ENCODE data around the gene KDM2B.
"Not testable (repeated sequence)": the region's sequence is repeated elsewhere in the genome, so short reads cannot be mapped to it uniquely, and the experiment has no call there.

Gene KDM2B

DNA sequence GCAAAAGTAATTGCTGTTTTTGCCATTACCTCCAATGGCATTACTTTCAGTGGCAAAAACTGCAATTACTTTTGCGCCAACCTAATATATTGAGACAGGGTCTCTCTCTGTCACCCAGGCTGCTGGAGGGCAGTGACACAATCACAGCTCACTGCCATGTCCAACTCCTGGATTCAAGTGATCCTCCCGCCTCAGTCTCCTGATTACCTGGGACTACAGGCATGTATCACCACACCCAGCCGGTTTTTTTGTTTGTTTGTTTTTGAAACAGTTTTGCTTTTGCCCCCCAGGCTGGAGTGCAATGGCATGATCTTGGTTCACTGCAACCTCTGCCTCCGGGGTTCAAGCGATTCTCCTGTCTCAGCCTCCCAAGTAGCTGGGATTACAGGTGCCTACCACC lies 15.7 kb upstream of the KDM2B start:
- no peak overlapping the region for H3K4me3 ChIP-seq
- TF ChIP-seq EZH2 (IDR thresholded peaks at IDR 0.05): no peak
- no peak for TF ChIP-seq POLR2AphosphoS5 (IDR thresholded peaks at IDR 0.05; ENCODE audit: borderline replicate concordance, low read depth, low read length)
- TF ChIP-seq FOXP2 (optimal IDR thresholded peaks at IDR 0.05; ENCODE audit: control extremely low read depth, extremely low read length, insufficient read depth): no peak
- H3K36me3 ChIP-seq (ENCODE audit: insufficient read depth, low read length): no peaks in the 10 kb centered on the region
- H3K9me3 ChIP-seq (ENCODE audit: low read depth, low read length): no peaks in the 10 kb centered on the region
- DNase-seq (ENCODE audit: low read depth, low spot score): no peak
- H3K27ac ChIP-seq: no peak overlapping the region
- no peak overlapping the region for H3K9ac ChIP-seq (ENCODE audit: insufficient read length)

- H3K9me3 ChIP-seq (ENCODE audit: low read depth, low read length): no peaks in the 10 kb centered on the region
- no peak for TF ChIP-seq POLR2AphosphoS5 (IDR thresholded peaks at IDR 0.05; ENCODE audit: borderline replicate concordance, low read depth, low read length)
- TF ChIP-seq EZH2 (IDR thresholded peaks at IDR 0.05): no peak
- no peak for TF ChIP-seq FOXP2 (optimal IDR thresholded peaks at IDR 0.05; ENCODE audit: control extremely low read depth, extremely low read length, insufficient read depth)
- no peak overlapping the region for H3K9ac ChIP-seq (ENCODE audit: insufficient read length)
- no peak overlapping the region for H3K27ac ChIP-seq
- DNase-seq (ENCODE audit: low read depth, low spot score): no peak
- no peaks in the 10 kb centered on the region for H3K36me3 ChIP-seq (ENCODE audit: insufficient read depth, low read length)
- no peak overlapping the region for H3K4me3 ChIP-seq
Observed at GRCh38 chr12:121595520-121595919, 14.7 kb upstream of the KDM2B start.

- DNase-seq (ENCODE audit: low read depth, low spot score): no peak
- Histone ChIP-seq H3K27ac (no peak overlapping the region), H3K9ac (ENCODE audit: insufficient read length) (no peak overlapping the region), H3K9me3 (ENCODE audit: low read depth, low read length) (no peaks in the 10 kb centered on the region), H3K4me3 (no peak overlapping the region), H3K36me3 (ENCODE audit: insufficient read depth, low read length) (no peaks in the 10 kb centered on the region)
- TF ChIP-seq POLR2AphosphoS5 (IDR thresholded peaks at IDR 0.05; ENCODE audit: borderline replicate concordance, low read depth, low read length): no peak
- no peak for TF ChIP-seq FOXP2 (optimal IDR thresholded peaks at IDR 0.05; ENCODE audit: control extremely low read depth, extremely low read length, insufficient read depth)
- no peak for TF ChIP-seq EZH2 (IDR thresholded peaks at IDR 0.05)
Observed at GRCh38 chr12:121592320-121592719, 11.5 kb upstream of the KDM2B start.

GRCh38 chr12:121590476-121591143 lies 9.8 kb upstream of the KDM2B start:
- Histone ChIP-seq H3K27ac (peak overlapping the region; percentile 89), H3K9me3 (ENCODE audit: low read depth, low read length) (no peaks in the 10 kb centered on the region), H3K9ac (ENCODE audit: insufficient read length) (peak overlapping the region; percentile 72), H3K4me3 (peak overlapping the region; percentile 39), H3K36me3 (ENCODE audit: insufficient read depth, low read length) (no peaks in the 10 kb centered on the region)
- DNase-seq (ENCODE audit: low read depth, low spot score): no peak
- TF ChIP-seq FOXP2 (optimal IDR thresholded peaks at IDR 0.05; ENCODE audit: control extremely low read depth, extremely low read length, insufficient read depth) (no peak), EZH2 (IDR thresholded peaks at IDR 0.05) (no peak)

DNA sequence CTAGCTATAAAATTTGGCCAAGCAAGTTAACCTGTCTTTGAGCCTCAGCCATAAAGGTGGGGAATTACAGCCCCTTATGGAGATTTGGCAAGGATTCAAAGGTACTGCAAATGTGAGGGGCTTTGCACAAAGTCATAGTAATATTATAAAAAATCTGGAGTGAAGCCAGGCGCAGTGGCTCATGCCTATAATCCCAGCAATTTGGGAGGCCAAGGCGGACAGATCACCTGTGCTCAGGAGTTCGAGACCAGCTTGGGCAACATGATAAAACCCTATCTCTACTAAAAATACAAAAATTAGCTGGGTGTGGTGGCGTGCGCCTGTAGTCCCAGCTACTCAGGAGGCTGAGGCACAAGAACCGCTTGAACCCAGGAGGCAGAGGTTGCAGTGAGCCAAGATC lies 4.1 kb upstream of the KDM2B start:
- DNase-seq (ENCODE audit: low read depth, low spot score); H3K4me3 ChIP-seq; H3K9me3 ChIP-seq (ENCODE audit: low read depth, low read length); H3K36me3 ChIP-seq (ENCODE audit: insufficient read depth, low read length); H3K9ac ChIP-seq (ENCODE audit: insufficient read length); H3K27ac ChIP-seq: not testable (repeated sequence)

GRCh38 chr12:121583334-121583661 lies 2.5 kb upstream of the KDM2B start:
- H3K27ac ChIP-seq; DNase-seq (ENCODE audit: low read depth, low spot score); H3K4me3 ChIP-seq; H3K9ac ChIP-seq (ENCODE audit: insufficient read length); H3K9me3 ChIP-seq (ENCODE audit: low read depth, low read length); H3K36me3 ChIP-seq (ENCODE audit: insufficient read depth, low read length): not testable (repeated sequence)

GRCh38 chr12:121582583-121583333 lies 1.9 kb upstream of the KDM2B start:
- Histone ChIP-seq H3K4me3 (no peak overlapping the region), H3K36me3 (ENCODE audit: insufficient read depth, low read length) (no peaks in the 10 kb centered on the region), H3K9ac (ENCODE audit: insufficient read length) (no peak overlapping the region), H3K27ac (peak overlapping the region; percentile 96; the same call in 1 of the 2 replicates), H3K9me3 (ENCODE audit: low read depth, low read length) (no peaks in the 10 kb centered on the region)
- TF ChIP-seq POLR2AphosphoS5 (IDR thresholded peaks at IDR 0.05; ENCODE audit: borderline replicate concordance, low read depth, low read length): no peak
- TF ChIP-seq FOXP2 (optimal IDR thresholded peaks at IDR 0.05; ENCODE audit: control extremely low read depth, extremely low read length, insufficient read depth): no peak
- no peak for TF ChIP-seq EZH2 (IDR thresholded peaks at IDR 0.05)
- DNase-seq (ENCODE audit: low read depth, low spot score): no peak

- Histone ChIP-seq H3K36me3 (ENCODE audit: insufficient read depth, low read length) (no peaks in the 10 kb centered on the region), H3K9me3 (ENCODE audit: low read depth, low read length) (no peaks in the 10 kb centered on the region), H3K27ac (peak overlapping the region; percentile 96), H3K9ac (ENCODE audit: insufficient read length) (peak overlapping the region; percentile 19), H3K4me3 (peak overlapping the region; percentile 95)
- no peak for DNase-seq (ENCODE audit: low read depth, low spot score)
- TF ChIP-seq EZH2 (IDR thresholded peaks at IDR 0.05): no peak
Observed at GRCh38 chr12:121581686-121582429, 1.0 kb upstream of the KDM2B start.

Data from SK-N-MC (cell line).